MCF 10A (cell line): ENCODE data around the gene VAT1L. TPM values are rescaled to one million over a fixed set of nuclear protein-coding genes. Genes with fewer than 3 reads are reported as not detected.
"Not testable (repeated sequence)": the region's sequence is repeated elsewhere in the genome, so short reads cannot be mapped to it uniquely, and the experiment has no call there.

Source experiments
- BruUV-seq: library from RNA; stranded (reverse); fragments of 400-500 nt; replicated peaks from 2 replicates; lab custom pipeline; 2021; lab: Mats Ljungman, UMichigan
- CTCF ChIA-PET: fragments of 300-600 bp; sonication (Branson Sonifier 250); formaldehyde crosslinking; extraction: SDS; loops from one replicate; lab custom pipeline; 2021; ENCODE audit warnings: antibody characterized with exemption, inconsistent platforms; lab: Yijun Ruan, JAX
- POLR2A ChIA-PET: fragments of 300-600, 350-650 bp; sonication (Branson Sonifier 250); formaldehyde crosslinking; extraction: SDS; loops from one replicate; lab custom pipeline; 2020; ENCODE audit warnings: antibody characterized with exemption, inconsistent platforms; lab: Yijun Ruan, JAX
- DNase-seq: peaks from one replicate; pipeline ENCODE4 v3.0.0-alpha.2; 2018; ENCODE audit not compliant: unreplicated experiment
- H3K27ac Mint-ChIP-seq: one replicate; pipeline ENCODE4 v1.8.0; 2022; ENCODE audit warnings: mild to moderate bottlenecking, low read depth, mixed read lengths; ENCODE audit not compliant: unreplicated experiment
- H3K27me3 Mint-ChIP-seq: one replicate; pipeline ENCODE4 v1.8.0; 2022; ENCODE audit warnings: mixed read lengths; ENCODE audit not compliant: insufficient read depth, unreplicated experiment
- H3K36me3 Mint-ChIP-seq: one replicate; pipeline ENCODE4 v1.8.0; 2022; ENCODE audit warnings: mild to moderate bottlenecking, moderate library complexity, mixed read lengths; ENCODE audit not compliant: insufficient read depth, unreplicated experiment
- H3K4me1 Mint-ChIP-seq: one replicate; pipeline ENCODE4 v1.8.0; 2022; ENCODE audit warnings: mixed read lengths; ENCODE audit not compliant: insufficient read depth, unreplicated experiment
- H3K4me3 Mint-ChIP-seq: one replicate; pipeline ENCODE4 v1.8.0; 2022; ENCODE audit warnings: mild to moderate bottlenecking, moderate library complexity, mixed read lengths; ENCODE audit not compliant: unreplicated experiment
- H3K9me3 Mint-ChIP-seq: one replicate; pipeline ENCODE4 v1.8.0; 2022; ENCODE audit warnings: mixed read lengths; ENCODE audit not compliant: unreplicated experiment
- intact Hi-C: fragments of 100-400 bp; cut with micrococcal nuclease; formaldehyde crosslinking; loops from 2 replicates; pipeline ENCODE4 v1.14.1; 2022
- total RNA-seq: library from RNA; stranded (reverse); gene quantifications from 2 replicates; pipeline ENCODE4 v1.2.3, GENCODE V29; 2022
- TF ChIP-seq, protein P1 (sequence below): fragments of 200-600 bp; IDR thresholded peaks from one replicate; pipeline ENCODE4 v1.8.0; 2022; ENCODE audit warnings: antibody characterized with exemption, mild to moderate bottlenecking; ENCODE audit not compliant: unreplicated experiment

Gene VAT1L
- total RNA-seq, 1 experiment from 2014 or later = 1.1 TPM

DNA sequence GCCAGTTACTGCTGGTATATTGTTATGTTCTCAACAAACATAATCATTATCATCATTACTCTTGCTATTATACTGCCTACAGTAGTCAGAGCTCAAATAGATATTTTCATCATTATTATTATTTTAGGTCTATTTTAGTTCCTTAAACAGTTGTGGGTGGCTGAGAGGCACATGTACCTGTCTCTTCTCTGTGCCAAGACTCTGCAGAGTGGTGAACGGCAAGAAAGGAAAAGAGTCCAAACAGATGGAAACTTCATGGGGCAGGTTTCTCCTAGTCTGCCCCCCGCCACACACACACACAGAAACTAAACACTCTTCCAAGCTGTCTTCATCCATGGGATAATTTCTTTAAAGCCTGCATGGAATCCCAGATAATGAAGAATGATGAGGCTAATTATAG is 156.3 kb downstream of the VAT1L start:
- intact Hi-C loops = no loop called here
- H3K4me1 Mint-ChIP-seq = no peaks in the 10 kb centered on the region

DNA sequence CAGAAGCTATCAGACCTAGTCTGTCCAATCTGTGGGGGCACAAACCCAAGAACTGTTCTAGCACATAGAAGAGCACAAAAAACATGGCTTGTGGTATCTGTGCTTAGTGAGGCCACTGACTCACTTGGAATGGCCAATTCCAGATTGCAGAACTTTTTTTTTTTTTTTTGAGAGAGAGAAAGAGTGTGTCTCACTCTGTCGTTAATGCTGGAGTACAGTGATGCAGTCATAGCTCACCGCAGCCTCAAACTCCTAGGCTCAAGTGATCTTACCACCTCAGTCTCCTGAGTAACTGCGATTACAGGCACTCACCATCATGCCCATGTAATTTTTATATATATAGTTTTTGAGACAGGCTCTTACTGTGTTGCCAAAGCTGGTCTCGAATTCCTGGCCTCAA is 156.8 kb downstream of the VAT1L start:
- TF ChIP-seq, protein P1, sequence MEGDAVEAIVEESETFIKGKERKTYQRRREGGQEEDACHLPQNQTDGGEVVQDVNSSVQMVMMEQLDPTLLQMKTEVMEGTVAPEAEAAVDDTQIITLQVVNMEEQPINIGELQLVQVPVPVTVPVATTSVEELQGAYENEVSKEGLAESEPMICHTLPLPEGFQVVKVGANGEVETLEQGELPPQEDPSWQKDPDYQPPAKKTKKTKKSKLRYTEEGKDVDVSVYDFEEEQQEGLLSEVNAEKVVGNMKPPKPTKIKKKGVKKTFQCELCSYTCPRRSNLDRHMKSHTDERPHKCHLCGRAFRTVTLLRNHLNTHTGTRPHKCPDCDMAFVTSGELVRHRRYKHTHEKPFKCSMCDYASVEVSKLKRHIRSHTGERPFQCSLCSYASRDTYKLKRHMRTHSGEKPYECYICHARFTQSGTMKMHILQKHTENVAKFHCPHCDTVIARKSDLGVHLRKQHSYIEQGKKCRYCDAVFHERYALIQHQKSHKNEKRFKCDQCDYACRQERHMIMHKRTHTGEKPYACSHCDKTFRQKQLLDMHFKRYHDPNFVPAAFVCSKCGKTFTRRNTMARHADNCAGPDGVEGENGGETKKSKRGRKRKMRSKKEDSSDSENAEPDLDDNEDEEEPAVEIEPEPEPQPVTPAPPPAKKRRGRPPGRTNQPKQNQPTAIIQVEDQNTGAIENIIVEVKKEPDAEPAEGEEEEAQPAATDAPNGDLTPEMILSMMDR = no peak
- Mint-ChIP-seq H3K36me3 (no peaks in the 10 kb centered on the region), H3K4me1 (no peaks in the 10 kb centered on the region), H3K27ac (no peak overlapping the region), H3K27me3 (no peaks in the 10 kb centered on the region), H3K4me3 (no peak overlapping the region), H3K9me3 (no peaks in the 10 kb centered on the region)
- no peak for DNase-seq
- POLR2A ChIA-PET = interaction anchor here (0.6 kb wide), 1 partner anchor 424 kb away, joined by 3 read pairs; no protein-coding TSS in a partner anchor
- intact Hi-C loops = no loop called here
- CTCF ChIA-PET = interaction anchor here (0.6 to 1.3 kb wide), 3 partner anchors 22 to 360 kb away, joined by 3 read pairs; no protein-coding TSS in a partner anchor
- BruUV-seq = no TSS peak

More for the DNA sequence above, 156.3 kb downstream of the VAT1L start:
- TF ChIP-seq, protein P1 = no peak
- ChIA-PET CTCF (interaction anchor here (0.6 to 1.3 kb wide), 5 partner anchors 23 to 359 kb away, joined by 3 read pairs; no protein-coding TSS in a partner anchor), POLR2A (no interaction called here)
- no peak for DNase-seq
- no TSS peak for BruUV-seq
- H3K4me3 Mint-ChIP-seq = no peak overlapping the region
- H3K36me3 Mint-ChIP-seq = no peaks in the 10 kb centered on the region
- no peaks in the 10 kb centered on the region for H3K9me3 Mint-ChIP-seq
- H3K27ac Mint-ChIP-seq = no peak overlapping the region
- peaks cover 4% of the 10 kb centered on the region for H3K27me3 Mint-ChIP-seq

DNA sequence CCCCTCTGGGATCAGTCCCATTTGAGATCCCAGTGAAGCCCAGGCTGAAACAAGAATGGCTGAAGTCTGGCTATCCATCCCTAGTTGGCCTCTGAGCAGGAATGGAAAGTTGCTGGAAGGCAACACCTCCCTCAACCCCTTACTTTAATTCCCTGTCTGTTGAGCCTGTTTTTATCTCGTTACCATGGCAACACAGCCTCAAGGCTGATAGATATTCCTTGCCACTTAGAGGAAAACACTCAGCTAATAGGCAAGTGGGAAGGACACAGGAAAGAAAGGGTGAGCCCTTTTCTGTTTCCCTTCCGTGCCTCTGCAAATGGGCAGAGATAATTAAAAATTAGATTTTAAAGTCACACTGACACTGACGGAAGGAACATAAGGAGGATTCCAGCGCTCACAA is 158.5 kb downstream of the VAT1L start:
- Mint-ChIP-seq H3K27ac (no peak overlapping the region), H3K36me3 (no peaks in the 10 kb centered on the region), H3K4me1 (no peaks in the 10 kb centered on the region), H3K9me3 (no peaks in the 10 kb centered on the region), H3K4me3 (no peak overlapping the region), H3K27me3 (no peaks in the 10 kb centered on the region)
- TF ChIP-seq, protein P1 = no peak
- intact Hi-C loops = no loop called here
- no peak for DNase-seq
- POLR2A ChIA-PET = no interaction called here
- CTCF ChIA-PET = no interaction called here
- no TSS peak for BruUV-seq

DNA sequence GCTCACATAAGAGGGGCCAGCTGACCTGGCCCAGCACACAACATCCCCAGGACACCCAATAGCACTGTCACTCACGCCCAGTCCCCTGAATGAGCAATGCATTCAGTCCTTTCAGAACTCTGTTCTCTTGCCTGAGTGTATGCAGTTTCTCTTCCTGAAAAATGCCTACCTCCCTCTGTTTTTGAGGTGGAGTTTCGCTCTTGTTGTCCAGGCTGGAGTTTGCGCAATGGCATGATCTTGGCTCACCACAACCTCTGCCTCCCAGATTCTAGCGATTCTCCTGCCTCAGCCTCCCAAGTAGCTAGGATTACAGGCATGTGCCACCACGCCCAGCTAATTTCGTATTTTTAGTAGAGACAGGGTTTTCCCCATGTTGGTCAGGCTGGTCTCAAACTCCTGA is 159.2 kb downstream of the VAT1L start:
- H3K27ac Mint-ChIP-seq, DNase-seq, H3K4me3 Mint-ChIP-seq, POLR2A ChIA-PET, H3K9me3 Mint-ChIP-seq, H3K36me3 Mint-ChIP-seq, H3K4me1 Mint-ChIP-seq, H3K27me3 Mint-ChIP-seq, BruUV-seq, intact Hi-C loops: not testable (repeated sequence)
- CTCF ChIA-PET = interaction anchor here (0.6 to 5.2 kb wide), 3 partner anchors 22 to 66 kb away, joined by 3 to 35 read pairs (median 3); no protein-coding TSS in a partner anchor
